HG03135 (cell line): ENCODE data around the gene CENPV.
"Not testable (repeated sequence)": the region's sequence is repeated elsewhere in the genome, so short reads cannot be mapped to it uniquely, and the experiment has no call there.

Source experiments
- ATAC-seq: cut with Tn5 transposase; IDR thresholded peaks from one replicate; pipeline ENCODE4 v1.9.1; 2021; ENCODE audit warnings: mild to moderate bottlenecking, moderate library complexity; ENCODE audit not compliant: unreplicated experiment

CENPV gene

DNA sequence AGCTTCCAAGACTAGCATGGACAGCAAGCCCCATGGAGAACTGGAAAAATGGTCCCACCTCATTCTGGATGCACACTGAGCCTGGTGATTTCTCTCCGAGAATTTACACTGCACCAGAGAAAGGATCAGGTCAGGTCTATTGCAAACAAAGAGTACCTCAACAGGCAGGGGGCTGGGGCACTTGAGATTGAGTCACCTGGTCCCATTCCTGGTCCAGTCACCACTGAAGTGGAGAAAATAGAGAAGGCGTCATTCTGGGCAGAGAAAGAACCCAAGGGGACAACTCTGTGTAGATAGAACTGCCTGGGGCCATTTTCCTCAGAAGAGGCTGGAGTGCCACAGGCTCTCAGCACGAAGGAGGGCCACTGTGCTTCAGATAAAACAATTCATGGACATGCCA, 38.4 kb downstream of the CENPV start:
- no peak for ATAC-seq

GRCh38 chr17:16314189-16314588, 39.1 kb downstream of the CENPV start:
- ATAC-seq, result no peak

DNA sequence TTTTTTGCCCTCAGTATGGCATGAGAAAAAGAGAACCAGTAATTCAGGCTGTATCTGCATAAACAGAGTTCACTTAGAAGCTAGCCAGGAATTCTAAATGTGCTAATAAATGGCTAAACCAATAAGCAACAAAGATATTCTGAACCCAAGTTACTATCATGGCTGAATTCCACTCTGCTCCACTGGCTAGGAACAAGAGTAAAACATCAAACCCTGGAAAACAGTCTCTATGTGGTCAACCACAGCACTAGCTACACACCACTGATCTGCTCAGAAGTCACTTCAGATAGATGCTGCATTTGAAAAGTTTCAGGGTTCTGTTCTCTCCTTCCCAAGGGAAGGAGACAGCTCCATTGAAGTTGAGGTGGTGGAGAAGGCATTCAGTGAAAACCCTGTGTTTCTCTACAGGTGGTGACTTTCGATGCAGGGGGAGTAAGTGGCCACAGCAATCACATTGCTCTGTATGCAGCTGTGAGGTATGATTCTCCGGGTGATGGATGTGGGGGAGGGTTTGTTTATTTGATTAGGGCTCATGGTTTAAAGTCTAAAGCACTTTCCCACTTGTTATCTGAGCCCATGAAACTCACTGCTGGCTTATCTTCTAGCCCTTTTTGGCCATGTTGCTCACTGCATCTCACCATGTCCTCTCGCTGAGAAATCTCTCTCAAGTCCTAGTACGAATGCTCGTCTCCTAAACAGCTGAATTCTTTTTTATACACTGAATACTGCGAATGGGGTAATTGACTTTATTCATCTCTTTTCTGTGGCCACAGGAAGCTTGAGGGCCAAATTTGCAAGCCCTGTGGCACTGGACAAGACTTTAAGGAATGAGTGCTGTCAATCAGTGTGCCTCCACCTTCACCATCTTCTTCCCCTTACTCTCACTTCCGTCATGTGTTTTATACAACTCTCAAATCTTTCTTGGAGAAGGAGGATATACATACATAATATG, 39.9 kb downstream of the CENPV start:
- ATAC-seq, result no peak

DNA sequence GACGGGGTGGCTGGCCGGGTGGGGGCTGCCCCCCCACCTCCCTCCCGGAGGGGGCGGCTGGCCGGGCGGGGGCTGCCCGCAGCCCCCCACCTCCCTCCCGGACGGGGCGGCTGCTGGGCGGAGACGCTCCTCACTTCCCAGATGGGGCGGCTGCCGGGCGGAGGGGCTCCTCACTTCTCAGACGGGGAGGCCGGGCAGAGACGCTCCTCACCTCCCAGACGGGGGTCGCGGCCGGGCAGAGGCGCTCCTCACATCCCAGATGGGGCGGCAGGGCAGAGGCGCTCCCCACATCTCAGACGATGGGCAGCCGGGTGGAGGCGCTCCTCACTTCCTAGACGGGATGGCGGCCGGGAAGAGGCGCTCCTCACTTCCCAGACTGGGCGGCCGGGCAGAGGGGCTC, 41.2 kb downstream of the CENPV start:
- ATAC-seq, result not testable (repeated sequence)

- no peak for ATAC-seq
Observed at GRCh38 chr17:16306211-16306610, 47.1 kb downstream of the CENPV start.

- no peak for ATAC-seq
Observed at GRCh38 chr17:16304830-16305229, 48.4 kb downstream of the CENPV start.

GRCh38 chr17:16302856-16303255, 50.4 kb downstream of the CENPV start:
- no peak for ATAC-seq

GRCh38 chr17:16301963-16302855, 51.1 kb downstream of the CENPV start:
- no peak for ATAC-seq

DNA sequence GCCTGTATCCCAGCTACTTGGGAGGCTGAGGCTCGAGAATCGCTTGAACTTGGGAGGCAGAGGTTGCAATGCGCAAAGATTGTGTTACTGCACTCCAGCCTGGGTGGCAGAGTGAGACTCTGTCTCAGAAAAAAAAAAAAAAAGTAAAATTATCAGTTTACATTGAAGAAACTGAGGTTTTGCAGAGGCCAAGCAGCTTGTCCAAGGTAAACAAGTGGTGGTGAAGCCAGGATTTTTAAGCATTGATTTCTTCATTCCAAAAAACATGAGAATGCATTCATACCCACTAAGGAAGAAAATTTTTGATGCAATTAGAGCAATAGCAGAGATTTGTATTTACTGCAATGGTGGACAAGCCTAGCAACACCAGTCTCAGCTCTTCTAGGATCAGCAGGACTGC, 52.7 kb downstream of the CENPV start:
- no peak for ATAC-seq

DNA sequence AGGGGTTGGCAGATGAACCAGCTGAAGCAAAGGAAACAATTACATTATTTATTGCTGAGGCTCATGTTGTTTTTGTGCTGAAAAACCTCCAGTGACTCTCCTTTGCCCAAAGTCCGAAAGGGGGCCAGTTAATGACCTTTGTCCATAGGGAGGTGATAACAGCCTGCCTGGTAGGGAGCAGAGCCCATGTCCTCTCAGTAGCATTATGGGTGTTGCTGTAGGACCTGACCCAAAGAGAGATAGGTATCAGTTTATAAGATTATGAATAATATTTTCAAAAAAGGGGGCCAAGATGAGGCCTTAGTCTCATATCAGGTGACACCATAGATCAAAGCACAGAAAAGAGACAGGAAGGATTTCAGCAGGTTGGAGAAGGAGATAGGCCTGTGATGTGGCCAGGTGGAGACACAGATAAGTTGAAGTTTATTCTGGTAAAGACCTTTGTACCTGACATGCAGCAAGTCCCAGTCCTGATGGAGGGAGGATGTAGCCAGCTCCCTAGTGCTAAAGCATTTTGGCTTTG, 55.1 kb downstream of the CENPV start:
- ATAC-seq, result no peak

DNA sequence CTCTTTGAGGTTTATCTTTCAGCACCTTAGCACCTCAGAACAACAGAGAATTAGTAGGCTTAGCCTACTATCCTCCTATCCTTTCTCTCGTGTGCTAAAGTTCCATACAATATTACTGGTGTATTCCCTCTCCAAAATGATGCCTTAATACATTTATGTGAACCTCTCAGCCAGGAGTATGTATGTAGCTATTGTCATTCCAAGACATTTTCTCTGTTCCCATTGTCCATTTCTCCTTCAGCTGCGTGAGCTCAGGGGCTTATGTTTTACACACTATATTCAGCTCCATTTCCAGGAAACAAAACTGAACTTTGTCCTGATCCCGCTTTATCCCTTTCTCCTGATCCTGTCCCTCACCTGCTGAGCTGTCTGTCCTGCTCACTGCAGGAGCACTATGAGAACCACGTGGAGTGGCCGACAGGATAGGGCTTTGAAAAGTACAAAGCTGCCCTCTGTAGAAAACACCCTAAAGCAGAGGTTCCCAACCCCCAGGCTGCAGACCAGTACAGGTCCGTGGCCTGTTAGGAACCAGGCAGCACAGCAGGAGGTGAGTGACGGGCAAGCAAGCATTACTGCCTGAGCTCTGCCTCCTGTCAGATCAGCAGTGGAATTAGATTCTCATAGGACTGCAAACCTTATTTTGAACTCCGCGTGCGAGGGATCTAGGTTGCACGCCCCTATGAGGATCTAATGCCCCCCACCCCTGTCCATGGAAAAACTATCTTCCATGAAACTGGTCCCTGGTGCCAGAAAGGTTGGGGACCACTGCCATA, 55.7 kb downstream of the CENPV start:
- ATAC-seq, result no peak

DNA sequence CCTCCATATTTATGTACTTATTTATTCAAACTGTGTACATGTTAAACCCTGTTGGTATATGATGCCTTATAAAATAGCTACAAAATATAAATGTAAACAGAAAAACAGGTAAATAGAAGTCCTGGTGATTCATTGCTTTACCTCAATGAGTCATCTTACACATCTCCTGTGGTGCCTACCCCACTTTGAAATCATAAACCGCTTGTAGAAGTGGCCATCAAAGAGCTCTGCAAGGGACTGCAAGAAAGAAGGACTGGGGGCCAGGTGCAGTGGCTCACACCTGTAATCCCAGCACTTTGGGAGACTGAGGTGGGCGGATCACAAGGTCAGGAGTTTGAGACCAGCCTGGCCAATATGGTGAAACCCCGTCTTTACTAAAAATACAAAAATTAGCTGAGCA, 57.2 kb downstream of the CENPV start:
- ATAC-seq, result not testable (repeated sequence)

GRCh38 chr17:16294560-16294959, 58.7 kb downstream of the CENPV start:
- no peak for ATAC-seq

DNA sequence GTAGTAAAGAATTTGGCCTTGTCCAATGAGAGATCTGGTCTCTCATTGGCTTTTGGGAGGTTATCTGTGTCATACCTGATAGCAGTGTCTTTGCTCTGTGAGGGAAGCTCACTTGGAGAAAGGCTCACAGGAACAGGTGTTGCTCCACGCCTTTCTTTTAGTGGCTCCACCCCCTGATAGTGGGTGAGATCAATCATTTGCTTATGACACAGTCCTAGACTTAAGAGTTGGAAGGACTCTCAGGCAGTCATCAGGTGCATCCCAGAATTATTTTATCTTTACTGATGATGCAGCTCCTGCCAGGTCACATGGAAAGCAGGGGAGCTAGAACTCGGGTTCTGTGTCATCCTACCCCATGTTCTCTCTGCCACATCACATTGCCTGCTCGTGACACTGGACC, 59.3 kb downstream of the CENPV start:
- ATAC-seq, result no peak
